Measurements from ENCODE around the gene DNER.
A peak's percentile ranks its signal among the peaks of the same experiment; 100 is the strongest.

- TF ChIP-seq CTCF (IDR thresholded peaks at IDR 0.05 in 4 of 5, conservative IDR thresholded peaks at IDR 0.05 in 1 of 5) = peak in 4 of 5 experiments; percentile 24 to 34 (median 30)
- no peak for TF ChIP-seq POLR2A (IDR thresholded peaks at IDR 0.05)
Observed at GRCh38 chr2:229431327-229431954, 282.9 kb downstream of the DNER start.

Measured in gastrocnemius medialis (tissue), 4 donors.